ENCODE data around the gene FN3K.

- TF ChIP-seq EZH2 (IDR thresholded peaks at IDR 0.05; ENCODE audit: insufficient read depth, poor library complexity, severe bottlenecking): no peak
- no peak for TF ChIP-seq EZH2phosphoT487 (IDR thresholded peaks at IDR 0.05; ENCODE audit: insufficient read depth, low read depth)
These were observed 61.6 kb downstream of the FN3K start for GRCh38 chr17:82797061-82797460.

Data from GM23248 (cell line).